Measurements from ENCODE around the gene NPY4R2. TPM values are rescaled to one million over a fixed set of nuclear protein-coding genes. Genes with fewer than 3 reads are reported as not detected.
"Not testable (repeated sequence)": the region's sequence is repeated elsewhere in the genome, so short reads cannot be mapped to it uniquely, and the experiment has no call there.

The NPY4R2 gene
- total and polyA plus RNA-seq, 2 donors (not counting 3 experiments of a cell fraction or from before 2014, with no cell fraction given): not detected

DNA sequence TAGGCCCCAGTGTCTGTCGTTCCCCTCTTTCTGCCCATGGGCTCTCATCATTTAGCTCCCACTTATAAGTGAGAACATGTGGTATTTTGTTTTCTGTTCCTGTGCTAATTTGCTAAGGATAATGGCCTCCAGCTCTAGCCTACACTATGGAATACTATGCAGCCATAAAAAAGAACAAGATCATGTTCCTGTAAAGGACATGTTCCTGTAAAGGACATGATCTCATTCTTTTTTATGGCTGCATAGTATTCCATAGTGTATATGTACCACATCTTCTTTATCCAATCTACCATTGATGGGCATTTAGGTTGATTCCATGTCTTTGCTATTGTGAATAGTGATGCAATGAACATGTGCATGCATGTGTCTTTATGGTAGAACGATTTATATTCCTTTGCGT is 19.2 kb downstream of the NPY4R2 start:
- H3K36me3 ChIP-seq (ENCODE audit: control insufficient read depth in 2 of 2, extremely low read depth in 1 of 2, insufficient read depth in 2 of 2, low read length in 2 of 2); H3K9me3 ChIP-seq (replicated peaks; ENCODE audit: control insufficient read depth, insufficient read depth, low read length); H2AFZ ChIP-seq (ENCODE audit: low read depth, low read length); H3K9me1 ChIP-seq (replicated peaks; ENCODE audit: control insufficient read depth, extremely low read depth, insufficient read depth, low read length); H3K4me2 ChIP-seq (ENCODE audit: insufficient read depth, low read length); BruUV-seq (replicated peaks); H3K27ac ChIP-seq (ENCODE audit: insufficient read depth, low read depth, low read length); H3K79me2 ChIP-seq (ENCODE audit: control insufficient read depth, insufficient read depth, low read length); intact Hi-C loops (cut with micrococcal nuclease); H3K9ac ChIP-seq (replicated peaks; ENCODE audit: extremely low read depth, insufficient read depth, low read length); H3K4me1 ChIP-seq (ENCODE audit: control insufficient read depth, extremely low read depth, insufficient read depth, low read length); POLR2A ChIA-PET; H3K4me3 ChIP-seq (replicated peaks in 1 of 3; ENCODE audit: insufficient read depth in 1 of 3, low read depth in 1 of 3, low read length in 3 of 3); DNase-seq (ENCODE audit: low read depth, low spot score); dilution Hi-C loops (cut with MboI; ENCODE audit: extremely low pct_ligation_motif_present, low sequenced_read_pairs); CTCF ChIA-PET; H4K20me1 ChIP-seq (replicated peaks; ENCODE audit: control insufficient read depth, extremely low read depth, insufficient read depth, low read length); FAIRE-seq; H3K27me3 ChIP-seq (ENCODE audit: control insufficient read depth in 2 of 2, insufficient read depth in 2 of 2, low read length in 2 of 2): not testable (repeated sequence)

DNA sequence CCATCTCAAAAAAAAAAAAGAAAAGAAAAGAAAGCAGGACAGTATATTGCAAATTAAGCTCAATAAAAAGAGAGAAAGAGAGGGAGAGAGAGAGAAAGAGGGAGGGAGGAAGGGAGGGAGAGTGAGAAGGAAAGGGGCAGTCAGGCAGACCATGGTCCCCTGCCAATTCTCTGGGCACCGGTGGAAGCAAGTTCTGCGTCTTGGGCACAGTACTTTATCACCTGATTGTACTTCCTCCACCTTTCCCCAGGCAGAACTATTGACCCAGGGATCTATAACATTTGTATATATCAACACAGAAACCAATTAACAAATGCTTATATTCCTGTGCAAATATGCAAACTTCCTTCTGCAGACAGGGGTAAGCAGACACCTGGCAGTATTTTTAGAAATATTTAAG is 22.4 kb downstream of the NPY4R2 start:
- H3K36me3 ChIP-seq (ENCODE audit: control insufficient read depth in 2 of 2, extremely low read depth in 1 of 2, insufficient read depth in 2 of 2, low read length in 2 of 2); BruUV-seq (replicated peaks); H3K79me2 ChIP-seq (ENCODE audit: control insufficient read depth, insufficient read depth, low read length); H2AFZ ChIP-seq (ENCODE audit: low read depth, low read length); H4K20me1 ChIP-seq (replicated peaks; ENCODE audit: control insufficient read depth, extremely low read depth, insufficient read depth, low read length); H3K4me2 ChIP-seq (ENCODE audit: insufficient read depth, low read length); intact Hi-C loops (cut with micrococcal nuclease); CTCF ChIA-PET; H3K27ac ChIP-seq (ENCODE audit: insufficient read depth, low read depth, low read length); H3K27me3 ChIP-seq (ENCODE audit: control insufficient read depth in 2 of 2, insufficient read depth in 2 of 2, low read length in 2 of 2); POLR2A ChIA-PET; H3K9me1 ChIP-seq (replicated peaks; ENCODE audit: control insufficient read depth, extremely low read depth, insufficient read depth, low read length); H3K9ac ChIP-seq (replicated peaks; ENCODE audit: extremely low read depth, insufficient read depth, low read length); FAIRE-seq; H3K9me3 ChIP-seq (replicated peaks; ENCODE audit: control insufficient read depth, insufficient read depth, low read length); H3K4me1 ChIP-seq (ENCODE audit: control insufficient read depth, extremely low read depth, insufficient read depth, low read length); dilution Hi-C loops (cut with MboI; ENCODE audit: extremely low pct_ligation_motif_present, low sequenced_read_pairs); H3K4me3 ChIP-seq (replicated peaks in 1 of 3; ENCODE audit: insufficient read depth in 1 of 3, low read depth in 1 of 3, low read length in 3 of 3); DNase-seq (ENCODE audit: low read depth, low spot score): not testable (repeated sequence)

DNA sequence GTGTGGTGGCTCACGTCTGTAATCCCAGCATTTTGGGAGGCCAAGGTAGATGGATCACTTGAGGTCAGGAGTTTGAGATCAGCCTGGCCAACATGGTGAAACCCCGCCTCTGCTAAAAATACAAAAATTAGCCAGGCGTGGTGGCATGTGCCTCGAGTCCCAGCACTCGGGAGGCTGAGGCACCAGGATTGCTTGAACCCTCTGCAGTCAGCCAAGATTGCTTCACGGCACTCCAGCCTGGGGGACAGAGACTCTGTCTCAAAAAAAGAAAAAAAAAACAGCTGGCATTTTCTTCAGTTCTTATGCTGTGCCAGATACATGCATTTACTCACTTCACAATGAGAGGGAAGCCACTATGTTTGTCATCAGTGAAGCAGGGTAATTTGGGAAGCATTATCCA is 22.9 kb downstream of the NPY4R2 start:
- H3K4me3 ChIP-seq (replicated peaks in 1 of 3; ENCODE audit: insufficient read depth in 1 of 3, low read depth in 1 of 3, low read length in 3 of 3); H3K4me1 ChIP-seq (ENCODE audit: control insufficient read depth, extremely low read depth, insufficient read depth, low read length); intact Hi-C loops (cut with micrococcal nuclease); CTCF ChIA-PET; H3K36me3 ChIP-seq (ENCODE audit: control insufficient read depth in 2 of 2, extremely low read depth in 1 of 2, insufficient read depth in 2 of 2, low read length in 2 of 2); H4K20me1 ChIP-seq (replicated peaks; ENCODE audit: control insufficient read depth, extremely low read depth, insufficient read depth, low read length); H3K79me2 ChIP-seq (ENCODE audit: control insufficient read depth, insufficient read depth, low read length); dilution Hi-C loops (cut with MboI; ENCODE audit: extremely low pct_ligation_motif_present, low sequenced_read_pairs); FAIRE-seq; H3K27ac ChIP-seq (ENCODE audit: insufficient read depth, low read depth, low read length); H2AFZ ChIP-seq (ENCODE audit: low read depth, low read length); POLR2A ChIA-PET; BruUV-seq (replicated peaks); H3K9me1 ChIP-seq (replicated peaks; ENCODE audit: control insufficient read depth, extremely low read depth, insufficient read depth, low read length); H3K9ac ChIP-seq (replicated peaks; ENCODE audit: extremely low read depth, insufficient read depth, low read length); H3K27me3 ChIP-seq (ENCODE audit: control insufficient read depth in 2 of 2, insufficient read depth in 2 of 2, low read length in 2 of 2); H3K4me2 ChIP-seq (ENCODE audit: insufficient read depth, low read length); H3K9me3 ChIP-seq (replicated peaks; ENCODE audit: control insufficient read depth, insufficient read depth, low read length); DNase-seq (ENCODE audit: low read depth, low spot score): not testable (repeated sequence)

DNA sequence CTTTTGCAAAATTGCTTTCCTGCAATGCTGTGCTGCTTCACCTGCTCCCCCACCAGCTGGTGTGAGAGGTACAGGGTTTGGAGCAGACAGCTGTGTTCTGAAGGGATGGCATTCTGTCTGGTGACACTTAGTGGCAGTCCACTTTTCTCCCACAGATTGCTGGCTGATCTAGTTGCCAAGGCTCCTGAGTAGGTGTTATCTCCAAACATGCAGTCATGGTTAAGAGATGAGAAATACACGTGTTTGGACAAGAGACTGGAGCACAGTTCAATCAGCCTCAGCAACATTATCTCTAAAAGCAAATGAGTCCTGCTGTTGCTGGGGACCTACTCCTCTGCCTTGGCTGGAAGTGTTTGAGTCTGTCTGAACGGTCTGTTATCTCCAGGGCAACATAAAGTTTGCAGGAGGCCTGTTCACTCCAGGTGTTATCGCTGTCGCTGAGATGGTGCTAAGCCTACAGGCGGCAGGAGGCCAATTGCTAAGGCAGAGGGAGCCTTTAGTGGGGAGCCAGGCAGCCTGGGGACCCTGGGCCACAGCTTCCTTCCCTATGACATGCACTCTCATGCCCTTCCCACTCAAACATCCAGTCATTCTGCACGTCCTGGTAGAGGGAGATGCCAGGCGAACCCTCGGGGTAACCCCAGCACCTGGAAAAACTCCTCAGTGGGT is 24.0 kb downstream of the NPY4R2 start:
- H2AFZ ChIP-seq (ENCODE audit: low read depth, low read length); H3K9me1 ChIP-seq (replicated peaks; ENCODE audit: control insufficient read depth, extremely low read depth, insufficient read depth, low read length); BruUV-seq (replicated peaks); H4K20me1 ChIP-seq (replicated peaks; ENCODE audit: control insufficient read depth, extremely low read depth, insufficient read depth, low read length); H3K27me3 ChIP-seq (ENCODE audit: control insufficient read depth in 2 of 2, insufficient read depth in 2 of 2, low read length in 2 of 2); H3K4me3 ChIP-seq (replicated peaks in 1 of 3; ENCODE audit: insufficient read depth in 1 of 3, low read depth in 1 of 3, low read length in 3 of 3); dilution Hi-C loops (cut with MboI; ENCODE audit: extremely low pct_ligation_motif_present, low sequenced_read_pairs); H3K9ac ChIP-seq (replicated peaks; ENCODE audit: extremely low read depth, insufficient read depth, low read length); DNase-seq (ENCODE audit: low read depth, low spot score); H3K79me2 ChIP-seq (ENCODE audit: control insufficient read depth, insufficient read depth, low read length); FAIRE-seq; CTCF ChIA-PET; H3K36me3 ChIP-seq (ENCODE audit: control insufficient read depth in 2 of 2, extremely low read depth in 1 of 2, insufficient read depth in 2 of 2, low read length in 2 of 2); H3K4me1 ChIP-seq (ENCODE audit: control insufficient read depth, extremely low read depth, insufficient read depth, low read length); H3K27ac ChIP-seq (ENCODE audit: insufficient read depth, low read depth, low read length); POLR2A ChIA-PET; intact Hi-C loops (cut with micrococcal nuclease); H3K9me3 ChIP-seq (replicated peaks; ENCODE audit: control insufficient read depth, insufficient read depth, low read length); H3K4me2 ChIP-seq (ENCODE audit: insufficient read depth, low read length): not testable (repeated sequence)

Measured in endothelial cell of umbilical vein (primary cell).